Measurements from ENCODE around the gene ERGIC1.

DNA sequence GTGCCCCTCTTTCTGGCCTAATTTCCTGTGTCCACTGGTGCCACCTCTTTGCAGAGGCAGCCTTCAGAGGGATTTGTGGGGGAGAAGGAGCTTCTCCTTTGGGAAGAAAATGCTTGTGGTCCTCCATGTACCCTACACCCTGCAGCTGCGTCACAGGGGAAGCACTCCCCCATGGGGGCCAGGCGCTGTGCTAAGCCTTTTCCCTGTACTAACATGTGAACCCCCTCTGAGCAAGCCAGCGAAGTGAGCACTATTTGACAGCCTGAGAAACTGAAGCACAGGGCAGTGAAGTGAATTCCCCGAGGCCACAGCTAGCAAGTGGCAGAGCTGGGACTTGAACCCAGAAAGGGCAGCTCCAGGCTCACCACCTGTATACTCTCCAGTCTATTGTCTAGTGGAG, 32.3 kb downstream of the ERGIC1 start:
- TF ChIP-seq, protein P1, sequence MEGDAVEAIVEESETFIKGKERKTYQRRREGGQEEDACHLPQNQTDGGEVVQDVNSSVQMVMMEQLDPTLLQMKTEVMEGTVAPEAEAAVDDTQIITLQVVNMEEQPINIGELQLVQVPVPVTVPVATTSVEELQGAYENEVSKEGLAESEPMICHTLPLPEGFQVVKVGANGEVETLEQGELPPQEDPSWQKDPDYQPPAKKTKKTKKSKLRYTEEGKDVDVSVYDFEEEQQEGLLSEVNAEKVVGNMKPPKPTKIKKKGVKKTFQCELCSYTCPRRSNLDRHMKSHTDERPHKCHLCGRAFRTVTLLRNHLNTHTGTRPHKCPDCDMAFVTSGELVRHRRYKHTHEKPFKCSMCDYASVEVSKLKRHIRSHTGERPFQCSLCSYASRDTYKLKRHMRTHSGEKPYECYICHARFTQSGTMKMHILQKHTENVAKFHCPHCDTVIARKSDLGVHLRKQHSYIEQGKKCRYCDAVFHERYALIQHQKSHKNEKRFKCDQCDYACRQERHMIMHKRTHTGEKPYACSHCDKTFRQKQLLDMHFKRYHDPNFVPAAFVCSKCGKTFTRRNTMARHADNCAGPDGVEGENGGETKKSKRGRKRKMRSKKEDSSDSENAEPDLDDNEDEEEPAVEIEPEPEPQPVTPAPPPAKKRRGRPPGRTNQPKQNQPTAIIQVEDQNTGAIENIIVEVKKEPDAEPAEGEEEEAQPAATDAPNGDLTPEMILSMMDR (IDR thresholded peaks at IDR 0.05; ENCODE audit: poor library complexity, severe bottlenecking): no peak
- no peak for TF ChIP-seq EZH2 (IDR thresholded peaks at IDR 0.05; ENCODE audit: borderline replicate concordance, insufficient read depth, low read length, poor library complexity, severe bottlenecking)
